GM21717 (cell line): ENCODE measurements around the gene NSMF.

ENCODE experiments used
- ATAC-seq: cut with Tn5 transposase; IDR thresholded peaks from one replicate; pipeline ENCODE4 v1.9.1; 2021; ENCODE audit warnings: mild to moderate bottlenecking, moderate library complexity; ENCODE audit not compliant: unreplicated experiment

The NSMF gene

GRCh38 chr9:137433916-137434431, 25.2 kb downstream of the NSMF start:
- ATAC-seq = no peak

GRCh38 chr9:137433349-137433915, 25.7 kb downstream of the NSMF start:
- ATAC-seq = no peak

GRCh38 chr9:137432687-137433348, 26.3 kb downstream of the NSMF start:
- no peak for ATAC-seq

GRCh38 chr9:137431416-137431931, 27.7 kb downstream of the NSMF start:
- no peak for ATAC-seq

- ATAC-seq = no peak
Observed at GRCh38 chr9:137430723-137431415, 28.3 kb downstream of the NSMF start.

GRCh38 chr9:137429974-137430722, 29.0 kb downstream of the NSMF start:
- no peak for ATAC-seq

- ATAC-seq = no peak
Observed at GRCh38 chr9:137429546-137429890, 29.6 kb downstream of the NSMF start.

GRCh38 chr9:137428841-137429545, 30.1 kb downstream of the NSMF start:
- no peak for ATAC-seq

GRCh38 chr9:137428311-137428630, 30.9 kb downstream of the NSMF start:
- no peak for ATAC-seq

- no peak for ATAC-seq
Observed at GRCh38 chr9:137427454-137428310, 31.5 kb downstream of the NSMF start.

GRCh38 chr9:137426018-137426681, 33.0 kb downstream of the NSMF start:
- ATAC-seq = no peak

GRCh38 chr9:137423514-137424291, 35.4 kb downstream of the NSMF start:
- peak; percentile 43 for ATAC-seq

GRCh38 chr9:137422604-137423513, 36.3 kb downstream of the NSMF start, which contains the start of the genes EXD3 and NOXA1:
Gene EXD3 (minus strand): TSS chr9:137423162. CDS start chr9:137395357, 27,805 bp downstream.
Gene NOXA1 (plus strand): TSS chr9:137423393. CDS start chr9:137423530, 137 bp downstream.
- ATAC-seq = peak; percentile 74

- no peak for ATAC-seq
Observed at GRCh38 chr9:137421838-137422603, 37.1 kb downstream of the NSMF start.

- ATAC-seq = no peak
Observed at GRCh38 chr9:137417161-137418021, 41.7 kb downstream of the NSMF start.
